ENCODE measurements around the gene UNC45A.

UNC45A gene

DNA sequence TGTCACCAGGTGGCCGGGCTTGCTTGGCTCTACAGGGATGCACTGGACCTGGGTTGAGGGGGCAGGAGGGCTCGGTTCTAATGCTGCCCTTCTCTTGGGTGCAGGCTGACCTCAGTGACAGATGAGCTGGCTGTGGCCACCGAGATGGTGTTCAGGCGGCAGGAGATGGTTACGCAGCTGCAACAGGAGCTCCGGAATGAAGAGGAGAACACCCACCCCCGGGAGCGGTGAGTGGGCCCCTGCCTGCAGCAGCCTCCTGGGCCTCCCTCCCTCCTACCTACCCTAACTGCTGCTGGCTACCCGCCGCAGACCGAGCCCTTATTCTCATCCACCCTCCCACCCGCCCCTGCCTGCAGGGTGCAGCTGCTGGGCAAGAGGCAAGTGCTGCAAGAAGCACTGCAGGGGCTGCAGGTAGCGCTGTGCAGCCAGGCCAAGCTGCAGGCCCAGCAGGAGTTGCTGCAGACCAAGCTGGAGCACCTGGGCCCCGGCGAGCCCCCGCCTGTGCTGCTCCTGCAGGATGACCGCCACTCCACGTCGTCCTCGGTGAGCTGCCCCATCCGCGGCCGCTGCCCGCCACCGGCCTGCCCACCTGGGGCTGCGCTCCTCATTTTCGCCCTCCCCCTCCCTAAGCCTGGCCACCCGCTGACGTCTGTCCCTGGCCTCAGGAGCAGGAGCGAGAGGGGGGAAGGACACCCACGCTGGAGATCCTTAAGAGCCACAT is 45.2 kb upstream of the UNC45A start:
- POLR2A ChIA-PET: interaction anchor here (0.5 kb wide), 1 partner anchor 295 kb away, joined by 4 read pairs; no protein-coding TSS in a partner anchor
- no peak for DNase-seq (ENCODE audit: extremely low spot score)
- CTCF ChIA-PET: interaction anchor here (0.9 to 3.5 kb wide), 5 partner anchors 11 to 588 kb away, joined by 3 to 27 read pairs (median 4); partner anchors contain the start of genes HDDC3 and UNC45A
- TF ChIP-seq, protein P1, sequence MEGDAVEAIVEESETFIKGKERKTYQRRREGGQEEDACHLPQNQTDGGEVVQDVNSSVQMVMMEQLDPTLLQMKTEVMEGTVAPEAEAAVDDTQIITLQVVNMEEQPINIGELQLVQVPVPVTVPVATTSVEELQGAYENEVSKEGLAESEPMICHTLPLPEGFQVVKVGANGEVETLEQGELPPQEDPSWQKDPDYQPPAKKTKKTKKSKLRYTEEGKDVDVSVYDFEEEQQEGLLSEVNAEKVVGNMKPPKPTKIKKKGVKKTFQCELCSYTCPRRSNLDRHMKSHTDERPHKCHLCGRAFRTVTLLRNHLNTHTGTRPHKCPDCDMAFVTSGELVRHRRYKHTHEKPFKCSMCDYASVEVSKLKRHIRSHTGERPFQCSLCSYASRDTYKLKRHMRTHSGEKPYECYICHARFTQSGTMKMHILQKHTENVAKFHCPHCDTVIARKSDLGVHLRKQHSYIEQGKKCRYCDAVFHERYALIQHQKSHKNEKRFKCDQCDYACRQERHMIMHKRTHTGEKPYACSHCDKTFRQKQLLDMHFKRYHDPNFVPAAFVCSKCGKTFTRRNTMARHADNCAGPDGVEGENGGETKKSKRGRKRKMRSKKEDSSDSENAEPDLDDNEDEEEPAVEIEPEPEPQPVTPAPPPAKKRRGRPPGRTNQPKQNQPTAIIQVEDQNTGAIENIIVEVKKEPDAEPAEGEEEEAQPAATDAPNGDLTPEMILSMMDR (IDR thresholded peaks at IDR 0.05; ENCODE audit: control extremely low read depth, extremely low read depth, low read depth, missing control alignments): no peak

DNA sequence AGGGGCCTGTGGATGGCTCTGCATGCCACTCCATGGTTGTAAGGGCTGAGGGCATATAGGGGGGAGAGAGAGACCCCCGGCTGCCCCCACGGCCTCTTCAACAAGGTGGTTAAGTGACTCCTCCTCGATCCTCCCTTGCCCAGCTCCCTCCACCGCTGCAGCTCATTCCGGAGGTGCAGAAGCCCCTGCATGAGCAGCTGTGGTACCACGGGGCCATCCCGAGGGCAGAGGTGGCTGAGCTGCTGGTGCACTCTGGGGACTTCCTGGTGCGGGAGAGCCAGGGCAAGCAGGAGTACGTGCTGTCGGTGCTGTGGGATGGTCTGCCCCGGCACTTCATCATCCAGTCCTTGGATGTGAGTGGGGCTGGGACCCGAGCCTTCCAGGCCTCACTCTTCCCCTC is 44.2 kb upstream of the UNC45A start:
- TF ChIP-seq, protein P1 (IDR thresholded peaks at IDR 0.05; ENCODE audit: control extremely low read depth, extremely low read depth, low read depth, missing control alignments): no peak
- CTCF ChIA-PET: interaction anchor here (1.4 to 3.5 kb wide), 3 partner anchors 10 to 571 kb away, joined by 3 to 27 read pairs (median 9); partner anchors contain the start of genes HDDC3 and UNC45A
- POLR2A ChIA-PET: no interaction called here
- DNase-seq (ENCODE audit: extremely low spot score): no peak

DNA sequence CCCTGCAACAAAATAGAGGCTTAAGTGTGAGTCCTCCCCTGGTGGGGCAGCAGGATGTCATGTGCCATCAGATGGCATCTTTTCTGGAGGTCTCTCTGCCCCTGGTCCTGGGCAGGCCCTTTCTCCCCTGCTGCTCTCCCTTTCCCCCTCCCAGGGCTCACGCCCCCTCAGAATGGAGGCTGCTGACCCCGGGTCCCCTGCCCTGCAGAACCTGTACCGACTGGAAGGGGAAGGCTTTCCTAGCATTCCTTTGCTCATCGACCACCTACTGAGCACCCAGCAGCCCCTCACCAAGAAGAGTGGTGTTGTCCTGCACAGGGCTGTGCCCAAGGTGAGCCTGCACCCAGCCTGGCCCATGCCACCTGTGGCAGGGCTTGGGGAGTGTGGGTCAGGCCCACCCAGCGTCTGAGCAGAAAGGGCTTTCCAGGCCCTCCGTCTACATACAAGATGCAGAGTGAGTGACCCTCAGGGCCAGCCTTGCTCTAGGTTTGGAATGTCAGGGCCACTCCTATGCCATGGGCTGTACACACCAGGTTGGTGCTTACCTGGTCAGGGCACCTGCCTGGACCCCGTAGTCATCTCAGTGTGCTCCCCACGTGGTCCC is 43.6 kb upstream of the UNC45A start:
- POLR2A ChIA-PET: no interaction called here
- DNase-seq (ENCODE audit: extremely low spot score): no peak
- CTCF ChIA-PET: interaction anchor here (1.4 kb wide), 1 partner anchor 10 kb away, joined by 3 read pairs; no protein-coding TSS in a partner anchor
- TF ChIP-seq, protein P1 (IDR thresholded peaks at IDR 0.05; ENCODE audit: control extremely low read depth, extremely low read depth, low read depth, missing control alignments): no peak

DNA sequence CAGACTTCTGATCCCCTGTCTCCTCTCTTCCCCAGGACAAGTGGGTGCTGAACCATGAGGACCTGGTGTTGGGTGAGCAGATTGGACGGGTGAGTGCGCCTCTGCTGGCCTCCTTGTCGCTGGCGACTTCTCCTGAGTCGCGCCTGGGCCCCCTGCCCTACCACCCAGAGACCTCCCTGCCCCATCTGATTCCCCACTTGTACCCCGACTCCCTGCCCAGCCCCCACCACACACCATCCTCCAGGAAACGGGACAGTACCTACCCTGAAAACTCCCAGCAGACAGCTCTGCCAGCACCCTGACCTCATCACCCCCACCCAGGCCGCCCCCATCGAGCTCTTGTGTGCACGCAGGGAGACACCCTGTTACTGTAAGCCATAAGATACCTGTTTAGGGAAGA is 43.1 kb upstream of the UNC45A start:
- TF ChIP-seq, protein P1 (IDR thresholded peaks at IDR 0.05; ENCODE audit: control extremely low read depth, extremely low read depth, low read depth, missing control alignments): no peak
- ChIA-PET POLR2A (no interaction called here), CTCF (no interaction called here)
- no peak for DNase-seq (ENCODE audit: extremely low spot score)

DNA sequence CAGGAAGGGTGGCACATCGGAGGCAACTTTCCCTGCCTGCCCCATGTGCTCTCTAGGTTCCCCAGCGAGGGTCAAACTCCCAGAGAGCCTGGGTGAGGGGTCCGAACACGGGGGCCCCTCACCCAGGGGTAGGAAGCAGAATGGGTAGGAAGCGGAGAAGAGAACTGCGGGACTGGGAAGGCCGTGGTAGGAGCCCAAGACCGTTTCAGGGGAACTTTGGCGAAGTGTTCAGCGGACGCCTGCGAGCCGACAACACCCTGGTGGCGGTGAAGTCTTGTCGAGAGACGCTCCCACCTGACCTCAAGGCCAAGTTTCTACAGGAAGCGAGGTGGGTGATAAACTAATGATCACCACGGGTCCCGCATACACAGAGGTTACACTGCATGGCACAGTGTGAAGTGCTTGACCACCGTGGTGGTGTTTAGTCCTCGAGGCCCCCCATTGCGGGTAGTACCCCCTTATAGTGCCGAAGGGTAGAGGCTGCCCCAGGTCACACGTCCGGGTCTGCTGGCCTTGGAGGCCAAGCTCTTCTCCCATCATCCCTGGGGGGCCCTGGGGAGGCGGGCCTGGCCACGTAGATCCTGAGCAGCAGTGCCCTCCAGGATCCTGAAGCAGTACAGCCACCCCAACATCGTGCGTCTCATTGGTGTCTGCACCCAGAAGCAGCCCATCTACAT is 42.4 kb upstream of the UNC45A start:
- no peak for DNase-seq (ENCODE audit: extremely low spot score)
- TF ChIP-seq, protein P1 (IDR thresholded peaks at IDR 0.05; ENCODE audit: control extremely low read depth, extremely low read depth, low read depth, missing control alignments): no peak
- ChIA-PET CTCF (interaction anchor here (1.2 kb wide), 2 partner anchors 10 to 41 kb away, joined by 5 to 7 read pairs; partner anchors contain the start of genes HDDC3 and MAN2A2), POLR2A (no interaction called here)

Measured in GM10248 (cell line).